B cell (primary cell): ENCODE results near the gene HASPIN. TPM values are rescaled to one million over a fixed set of nuclear protein-coding genes. Genes with fewer than 3 reads are reported as not detected.

Experiments
- ATAC-seq: fragments of 200-7000 bp; cut with Tn5 transposase; one replicate; pipeline ENCODE4 v1.10.0; 2021; ENCODE audit warnings: low read depth, mild to moderate bottlenecking, moderate number of reproducible peaks, moderate library complexity
- CTCF ChIA-PET: fragments of 350-600 bp; sonication (Branson Sonifier 250); formaldehyde crosslinking; loops from one replicate; lab custom pipeline; 2021; ENCODE audit warnings: antibody characterized with exemption, inconsistent platforms; lab: Charles Lee
- POLR2A ChIA-PET: fragments of 350-600 bp; sonication (Branson Sonifier 250); formaldehyde crosslinking; loops from one replicate; lab custom pipeline; 2021; ENCODE audit warnings: antibody characterized with exemption; lab: Charles Lee
- DNase-seq: peaks from one replicate; pipeline ENCODE4 v3.0.0; 2013
- H2AFZ ChIP-seq: 2 replicates; pipeline ENCODE4 v1.6.1; 2012; ENCODE audit warnings: mild to moderate bottlenecking, low read depth, low read length; ENCODE audit not compliant: insufficient read depth, poor library complexity, severe bottlenecking
- H3K27ac ChIP-seq, 2 donors: 1 replicate in 1 of 2; 2 replicates in 1 of 2; pipeline ENCODE4 v1.5.1; 2012 to 2013; ENCODE audit warnings: low read length in 2 of 2, mild to moderate bottlenecking in 2 of 2, moderate library complexity in 1 of 2
- H3K27me3 ChIP-seq, 4 experiments: fragments of 200-600 bp in 1 of 4; sonication (generic) in 1 of 4; replicated peaks in 1 of 4; 1 replicate in 2 of 4; 2 replicates in 2 of 4; pipeline versions ENCODE4 v1.6.1 to v1.7.0; 2013 to 2016; ENCODE audit warnings: low read length in 3 of 4, mild to moderate bottlenecking in 2 of 4, mixed read lengths in 1 of 4, moderate library complexity in 1 of 4; ENCODE audit not compliant: insufficient read depth in 4 of 4, control insufficient read depth in 3 of 4; ENCODE audit errors: control extremely low read depth in 1 of 4
- H3K36me3 ChIP-seq, 2 experiments: replicated peaks in 1 of 2; 1 replicate in 1 of 2; 2 replicates in 1 of 2; pipeline versions ENCODE4 v1.6.1 to v1.7.1; 2013; ENCODE audit warnings: low read length in 1 of 2; ENCODE audit not compliant: insufficient read depth in 2 of 2, control insufficient read depth in 1 of 2; ENCODE audit errors: control extremely low read depth in 1 of 2, extremely low read depth in 1 of 2
- H3K4me1 ChIP-seq, 2 donors: fragments of 200-600 bp in 1 of 2; sonication (generic) in 1 of 2; 1 replicate in 1 of 2; 2 replicates in 1 of 2; pipeline versions ENCODE4 v1.5.1 to v1.6.1; 2013 to 2017; ENCODE audit warnings: low read length in 2 of 2; ENCODE audit not compliant: control insufficient read depth in 2 of 2, insufficient read depth in 2 of 2
- H3K4me2 ChIP-seq: replicated peaks from 2 replicates; pipeline ENCODE3; 2012; ENCODE audit warnings: mild to moderate bottlenecking, low read depth, low read length; ENCODE audit not compliant: poor library complexity, severe bottlenecking
- H3K4me3 ChIP-seq, 5 experiments: fragments of 200-600 bp in 1 of 5; sonication (generic) in 1 of 5; 1 replicate in 3 of 5; 2 replicates in 2 of 5; pipeline versions ENCODE4 v1.5.1 to v1.7.0; 2011 to 2016; ENCODE audit warnings: low read length in 4 of 5, mild to moderate bottlenecking in 4 of 5, low read depth in 2 of 5, control low read depth in 1 of 5, moderate library complexity in 1 of 5; ENCODE audit not compliant: insufficient read depth in 1 of 5; ENCODE audit errors: control extremely low read depth in 1 of 5, extremely low read depth in 1 of 5
- H3K79me2 ChIP-seq: fragments of 200-600 bp; sonication (generic); one replicate; pipeline ENCODE4 v1.6.0; 2016; ENCODE audit warnings: low read length; ENCODE audit not compliant: control insufficient read depth, insufficient read depth
- H3K9ac ChIP-seq: fragments of 200-600 bp; sonication (generic); 2 replicates; pipeline ENCODE4 v1.6.1; 2017; ENCODE audit warnings: mild to moderate bottlenecking, low read length, moderate library complexity
- H3K9me3 ChIP-seq, 3 donors: one replicate each; pipeline versions ENCODE4 v1.6.1 to v1.7.1; 2013; ENCODE audit warnings: low read length in 2 of 3; ENCODE audit not compliant: control insufficient read depth in 2 of 3, insufficient read depth in 1 of 3; ENCODE audit errors: control extremely low read depth in 1 of 3
- H4K20me1 ChIP-seq: 2 replicates; pipeline ENCODE4 v1.6.0; 2012; ENCODE audit warnings: mild to moderate bottlenecking, low read length; ENCODE audit not compliant: insufficient read depth, control insufficient read depth, poor library complexity, severe bottlenecking
- H3K27ac Mint-ChIP-seq: one replicate; pipeline ENCODE4 v1.8.0; 2021; ENCODE audit warnings: mixed read lengths
- H3K27me3 Mint-ChIP-seq: one replicate; pipeline ENCODE4 v1.8.0; 2021; ENCODE audit warnings: mixed read lengths
- H3K4me1 Mint-ChIP-seq: one replicate; pipeline ENCODE4 v1.8.0; 2021; ENCODE audit warnings: mixed read lengths
- H3K4me3 Mint-ChIP-seq: one replicate; pipeline ENCODE4 v1.8.0; 2021; ENCODE audit warnings: mixed read lengths
- H3K9me3 Mint-ChIP-seq: one replicate; pipeline ENCODE4 v1.8.0; 2022; ENCODE audit warnings: mixed read lengths; ENCODE audit not compliant: insufficient read depth
- CTCF ChIP-seq: fragments of 200-600 bp; IDR thresholded peaks from one replicate; pipeline ENCODE4 v1.8.0; 2022; ENCODE audit warnings: antibody characterized with exemption, mild to moderate bottlenecking
- EZH2 ChIP-seq: IDR thresholded peaks from 2 replicates; pipeline ENCODE4 v1.6.1; 2012; ENCODE audit warnings: borderline replicate concordance, low read depth, mild to moderate bottlenecking, moderate library complexity, low read length; ENCODE audit not compliant: insufficient read depth, poor library complexity, severe bottlenecking
- WGBS: methylation state at CpG from one replicate; pipeline ENCODE4 v1.1.5; 2013; ENCODE audit warnings: missing lambda C conversion rate; ENCODE audit not compliant: insufficient coverage; 5-methylcytosine and 5-hydroxymethylcytosine counted together
- intact Hi-C: fragments of 100-400 bp; cut with micrococcal nuclease; formaldehyde crosslinking; loops from one replicate; pipeline ENCODE4 v1.10.0; 2022
- polyA plus RNA-seq: library from polyadenylated mRNA; depleted of rRNA; stranded (reverse); fragments of >200 nt; gene quantifications from 2 replicates; pipeline ENCODE4 v1.2.3, GENCODE V29; 2012
- total RNA-seq, 2 donors: library from RNA; stranded (reverse); fragments of 120-200 nt in 1 of 2; gene quantifications; 1 replicate in 1 of 2; 2 replicates in 1 of 2; pipeline versions ENCODE4 v1.2.3 to v1.2.4, GENCODE V29; 2013 to 2022

HASPIN gene
- total and polyA plus RNA-seq, 2 donors (not counting 1 experiment from before 2014, with no cell fraction given): 0.28 to 3.1 TPM

- H3K4me1 ChIP-seq: peaks cover 19 to 50% of the 10 kb centered on the region in 2 donors
- peak overlapping the region; percentile 89 for H3K27ac Mint-ChIP-seq
- peaks cover 0 to 7% (median 0%) of the 10 kb centered on the region in 3 donors for H3K9me3 ChIP-seq
- WGBS: 39% methylated on average over 4 of the region's 10 CpGs
- ATAC-seq: peak; percentile 73
- no peak overlapping the region for H2AFZ ChIP-seq
- peak overlapping the region; percentile 54 for H3K4me2 ChIP-seq
- H3K4me3 Mint-ChIP-seq: peak overlapping the region; percentile 24
- no peaks in the 10 kb centered on the region for H3K27me3 Mint-ChIP-seq
- DNase-seq: peak; percentile 89
- no peaks in the 10 kb centered on the region for H3K9me3 Mint-ChIP-seq
- ChIA-PET CTCF (interaction anchor here (0.6 to 5.2 kb wide), 24 partner anchors 10 to 635 kb away, joined by 3 to 184 read pairs (median 6); partner anchors contain the start of genes HASPIN, NCBP3 and P2RX5), POLR2A (interaction anchor here (0.6 to 1.8 kb wide), 4 partner anchors 12 to 166 kb away, joined by 3 to 12 read pairs (median 4); partner anchors contain the start of gene TRPV3)
- peaks cover 0 to 60% of the 10 kb centered on the region in 2 experiments for H3K36me3 ChIP-seq
- H3K4me3 ChIP-seq: no peak overlapping the region
- no peak overlapping the region for H3K9ac ChIP-seq
- H3K4me1 Mint-ChIP-seq: peaks cover 44% of the 10 kb centered on the region
- no peaks in the 10 kb centered on the region for H3K27me3 ChIP-seq
- intact Hi-C loops: loop anchor here (2.0 kb wide), 5 partner anchors 14 to 144 kb away; partner anchors contain the start of genes EMC6, HASPIN and TAX1BP3
- H4K20me1 ChIP-seq: peaks cover 68% of the 10 kb centered on the region
- H3K79me2 ChIP-seq: peaks cover 31% of the 10 kb centered on the region
- H3K27ac ChIP-seq: peak overlapping the region; percentile 36 to 56
- TF ChIP-seq EZH2 (no peak), CTCF (peak; percentile 98)
Measured at GRCh38 chr17:3683054-3683511, 40.6 kb upstream of the HASPIN start.

GRCh38 chr17:3685174-3685573 lies 38.5 kb upstream of the HASPIN start:
- Histone ChIP-seq H3K79me2 (peaks cover 44% of the 10 kb centered on the region), H3K9ac (no peak overlapping the region), H2AFZ (no peak overlapping the region), H4K20me1 (peaks cover 68% of the 10 kb centered on the region), H3K4me2 (peak overlapping the region; percentile 54), H3K9me3 (peaks cover 0 to 7% (median 0%) of the 10 kb centered on the region in 3 donors), H3K4me1 (peaks cover 40 to 71% of the 10 kb centered on the region in 2 donors), H3K27me3 (no peaks in the 10 kb centered on the region), H3K27ac (peak overlapping the region; percentile 64 to 70), H3K4me3 (no peak overlapping the region), H3K36me3 (peaks cover 0 to 60% of the 10 kb centered on the region in 2 experiments)
- peak overlapping the region; percentile 68 for H3K4me3 Mint-ChIP-seq
- ChIA-PET POLR2A (interaction anchor here (0.6 to 1.4 kb wide), 5 partner anchors 10 to 47 kb away, joined by 3 to 8 read pairs (median 4); partner anchors contain the start of gene P2RX5), CTCF (interaction anchor here (0.9 to 5.2 kb wide), 4 partner anchors 10 to 82 kb away, joined by 3 to 184 read pairs (median 13); partner anchors contain the start of gene HASPIN)
- no peaks in the 10 kb centered on the region for H3K27me3 Mint-ChIP-seq
- DNase-seq: peak; percentile 68
- intact Hi-C loops: no loop called here
- H3K27ac Mint-ChIP-seq: peak overlapping the region; percentile 89
- H3K9me3 Mint-ChIP-seq: no peaks in the 10 kb centered on the region
- 70% methylated on average over 5 of the region's 13 CpGs for WGBS
- TF ChIP-seq CTCF (no peak), EZH2 (no peak)
- ATAC-seq: no peak
- H3K4me1 Mint-ChIP-seq: peaks cover 60% of the 10 kb centered on the region
